ENCODE results near the gene THSD7B. TPM values are rescaled to one million over a fixed set of nuclear protein-coding genes. Genes with fewer than 3 reads are reported as not detected.

The THSD7B gene
- total and polyA plus RNA-seq, 2 of the 13 experiments (the other 11 are each of a cell fraction or from before 2014, with no cell fraction given), result 0.02 TPM; not detected in 1

DNA sequence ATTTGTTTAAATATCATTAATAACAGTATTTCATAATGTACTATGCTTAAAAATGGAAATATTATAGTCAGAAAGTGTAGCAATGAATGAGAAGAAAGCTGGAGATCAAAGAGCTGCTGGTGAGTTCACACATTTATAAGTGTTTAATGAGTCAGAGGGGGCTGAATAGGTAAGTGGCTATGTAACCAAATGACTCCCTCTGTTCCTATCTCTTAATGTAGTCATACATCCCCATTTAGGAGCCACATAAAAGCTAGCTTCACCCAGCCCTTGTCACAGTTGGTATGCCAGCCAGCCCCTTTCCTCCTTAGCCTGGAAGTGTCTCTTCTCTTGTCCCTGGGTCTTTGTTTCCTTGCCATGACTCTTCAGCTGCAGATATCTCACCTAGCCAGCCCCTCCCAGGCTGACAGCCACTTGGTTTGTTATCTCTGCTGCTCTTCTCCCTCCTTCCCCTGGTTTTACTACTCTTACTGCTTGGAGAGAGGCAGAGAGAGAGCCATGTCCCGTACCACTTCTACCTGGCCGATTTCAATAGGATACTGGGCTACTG is 760.4 kb downstream of the THSD7B start:
- POLR2A ChIA-PET, result no interaction called here
- intact Hi-C loops (cut with micrococcal nuclease; ENCODE audit: unreplicated experiment) (no loop called here), in situ Hi-C loops (cut with HindIII; ENCODE audit: extremely low pct_ligation_motif_present, low pct_unique_long_range_greater_than_20kb) (no loop called here)
- BruUV-seq (replicated peaks), result no TSS peak
- H3K27ac ChIP-seq (ENCODE audit: extremely low read length, insufficient read depth, low read length), result no peak overlapping the region
- DNase-seq (ENCODE audit: low spot score), result no peak
- CTCF ChIA-PET (ENCODE audit: low intra/inter-chr PET ratio, low total read pairs), result no interaction called here
- no peaks in the 10 kb centered on the region for H3K9me3 ChIP-seq (ENCODE audit: low read length)
- no peak for FAIRE-seq
- H3K4me3 ChIP-seq (replicated peaks in 1 of 3; ENCODE audit: insufficient read depth in 1 of 3, low read depth in 2 of 3, low read length in 3 of 3), result no peak overlapping the region
- H3K4me1 ChIP-seq (ENCODE audit: insufficient read depth, low read length), result no peaks in the 10 kb centered on the region
- no peaks in the 10 kb centered on the region for H3K79me2 ChIP-seq (ENCODE audit: insufficient read depth, low read length)
- no peak for ATAC-seq
- whole genome bisulfite sequencing (ENCODE audit: low lambda C conversion rate), result 45% methylated on average over 2 of the region's 2 CpGs
- no peak overlapping the region for H3K9ac ChIP-seq (ENCODE audit: insufficient read depth, low read depth, low read length)
- H3K36me3 ChIP-seq (replicated peaks in 1 of 2; ENCODE audit: control insufficient read depth in 1 of 2, insufficient read depth in 2 of 2, low read length in 2 of 2), result no peaks in the 10 kb centered on the region
- H4K20me1 ChIP-seq (ENCODE audit: insufficient read depth, low read length), result no peaks in the 10 kb centered on the region
- H3K27me3 ChIP-seq (ENCODE audit: control insufficient read depth in 1 of 2, insufficient read depth in 2 of 2, low read length in 2 of 2), result no peaks in the 10 kb centered on the region
- TF ChIP-seq CREB1 (IDR thresholded peaks at IDR 0.05) (no peak), CREB1 (CRISPR knock-in tag; IDR thresholded peaks at IDR 0.05) (no peak), CBX2 (IDR thresholded peaks at IDR 0.05; ENCODE audit: low read depth, low read length) (no peak), CBX2 (CRISPR knock-in tag; IDR thresholded peaks at IDR 0.05; ENCODE audit: low read depth) (no peak), ZNF564 (CRISPR knock-in tag; IDR thresholded peaks at IDR 0.05) (no peak), KDM6A (CRISPR knock-in tag; IDR thresholded peaks at IDR 0.05; ENCODE audit: low read depth) (no peak), RFX1 (IDR thresholded peaks at IDR 0.05) (no peak)
- TF ChIP-seq, protein P1, sequence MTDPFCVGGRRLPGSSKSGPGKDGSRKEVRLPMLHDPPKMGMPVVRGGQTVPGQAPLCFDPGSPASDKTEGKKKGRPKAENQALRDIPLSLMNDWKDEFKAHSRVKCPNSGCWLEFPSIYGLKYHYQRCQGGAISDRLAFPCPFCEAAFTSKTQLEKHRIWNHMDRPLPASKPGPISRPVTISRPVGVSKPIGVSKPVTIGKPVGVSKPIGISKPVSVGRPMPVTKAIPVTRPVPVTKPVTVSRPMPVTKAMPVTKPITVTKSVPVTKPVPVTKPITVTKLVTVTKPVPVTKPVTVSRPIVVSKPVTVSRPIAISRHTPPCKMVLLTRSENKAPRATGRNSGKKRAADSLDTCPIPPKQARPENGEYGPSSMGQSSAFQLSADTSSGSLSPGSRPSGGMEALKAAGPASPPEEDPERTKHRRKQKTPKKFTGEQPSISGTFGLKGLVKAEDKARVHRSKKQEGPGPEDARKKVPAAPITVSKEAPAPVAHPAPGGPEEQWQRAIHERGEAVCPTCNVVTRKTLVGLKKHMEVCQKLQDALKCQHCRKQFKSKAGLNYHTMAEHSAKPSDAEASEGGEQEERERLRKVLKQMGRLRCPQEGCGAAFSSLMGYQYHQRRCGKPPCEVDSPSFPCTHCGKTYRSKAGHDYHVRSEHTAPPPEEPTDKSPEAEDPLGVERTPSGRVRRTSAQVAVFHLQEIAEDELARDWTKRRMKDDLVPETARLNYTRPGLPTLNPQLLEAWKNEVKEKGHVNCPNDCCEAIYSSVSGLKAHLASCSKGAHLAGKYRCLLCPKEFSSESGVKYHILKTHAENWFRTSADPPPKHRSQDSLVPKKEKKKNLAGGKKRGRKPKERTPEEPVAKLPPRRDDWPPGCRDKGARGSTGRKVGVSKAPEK (CRISPR knock-in tag; IDR thresholded peaks at IDR 0.05; ENCODE audit: borderline replicate concordance), result no peak
- no peak overlapping the region for H2AFZ ChIP-seq (ENCODE audit: low read length)
- no peak overlapping the region for H3K4me2 ChIP-seq (ENCODE audit: low read depth, low read length)

All from HepG2 (cell line).